ENCODE data around the gene ZNF536. TPM values are rescaled to one million over a fixed set of nuclear protein-coding genes. Genes with fewer than 3 reads are reported as not detected.

The ZNF536 gene
- total RNA-seq, 4 donors from 2014 or later: 4.3 to 7.6 (median 5.5) TPM

GRCh38 chr19:30364866-30365800, 7.1 kb upstream of the ZNF536 start:
- H3K27me3 ChIP-seq: peaks cover 34% of the 10 kb centered on the region
- no peaks in the 10 kb centered on the region for H3K4me1 ChIP-seq
- TF ChIP-seq POLR2AphosphoS5 (IDR thresholded peaks at IDR 0.05) (peak; percentile 27), EP300 (IDR thresholded peaks at IDR 0.05) (no peak), POLR2A (IDR thresholded peaks at IDR 0.05) (no peak)
- TF ChIP-seq, protein P1, sequence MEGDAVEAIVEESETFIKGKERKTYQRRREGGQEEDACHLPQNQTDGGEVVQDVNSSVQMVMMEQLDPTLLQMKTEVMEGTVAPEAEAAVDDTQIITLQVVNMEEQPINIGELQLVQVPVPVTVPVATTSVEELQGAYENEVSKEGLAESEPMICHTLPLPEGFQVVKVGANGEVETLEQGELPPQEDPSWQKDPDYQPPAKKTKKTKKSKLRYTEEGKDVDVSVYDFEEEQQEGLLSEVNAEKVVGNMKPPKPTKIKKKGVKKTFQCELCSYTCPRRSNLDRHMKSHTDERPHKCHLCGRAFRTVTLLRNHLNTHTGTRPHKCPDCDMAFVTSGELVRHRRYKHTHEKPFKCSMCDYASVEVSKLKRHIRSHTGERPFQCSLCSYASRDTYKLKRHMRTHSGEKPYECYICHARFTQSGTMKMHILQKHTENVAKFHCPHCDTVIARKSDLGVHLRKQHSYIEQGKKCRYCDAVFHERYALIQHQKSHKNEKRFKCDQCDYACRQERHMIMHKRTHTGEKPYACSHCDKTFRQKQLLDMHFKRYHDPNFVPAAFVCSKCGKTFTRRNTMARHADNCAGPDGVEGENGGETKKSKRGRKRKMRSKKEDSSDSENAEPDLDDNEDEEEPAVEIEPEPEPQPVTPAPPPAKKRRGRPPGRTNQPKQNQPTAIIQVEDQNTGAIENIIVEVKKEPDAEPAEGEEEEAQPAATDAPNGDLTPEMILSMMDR (IDR thresholded peaks at IDR 0.05): no peak
- no peak for ATAC-seq
- no peaks in the 10 kb centered on the region for H3K9me3 ChIP-seq
- H3K36me3 ChIP-seq: no peaks in the 10 kb centered on the region
- no peak overlapping the region for H3K27ac ChIP-seq
- WGBS, 2 donors (ENCODE audit: low coverage in 1 of 2): 46 to 68% methylated on average over 6 to 8 of the region's 10 CpGs
- H3K4me3 ChIP-seq: no peak overlapping the region

GRCh38 chr19:30366282-30366681, 5.9 kb upstream of the ZNF536 start:
- no peak for ATAC-seq
- TF ChIP-seq, protein P1 (IDR thresholded peaks at IDR 0.05): no peak
- no peak for TF ChIP-seq POLR2A (IDR thresholded peaks at IDR 0.05)
- TF ChIP-seq EP300 (IDR thresholded peaks at IDR 0.05): no peak
- TF ChIP-seq POLR2AphosphoS5 (IDR thresholded peaks at IDR 0.05): no peak

GRCh38 chr19:30367006-30367405, 5.2 kb upstream of the ZNF536 start:
- 55 to 57% methylated on average over 3 to 7 of the region's 7 CpGs for WGBS, 2 donors (ENCODE audit: low coverage in 1 of 2)
- Histone ChIP-seq H3K27me3 (peaks cover 41% of the 10 kb centered on the region), H3K4me3 (no peak overlapping the region), H3K9me3 (no peaks in the 10 kb centered on the region), H3K36me3 (no peaks in the 10 kb centered on the region), H3K27ac (no peak overlapping the region), H3K4me1 (no peaks in the 10 kb centered on the region)
- no peak for ATAC-seq
- TF ChIP-seq, protein P1 (IDR thresholded peaks at IDR 0.05): no peak
- TF ChIP-seq POLR2AphosphoS5 (IDR thresholded peaks at IDR 0.05): no peak
- no peak for TF ChIP-seq POLR2A (IDR thresholded peaks at IDR 0.05)
- no peak for TF ChIP-seq EP300 (IDR thresholded peaks at IDR 0.05)

More at GRCh38 chr19:30366282-30366681, 5.9 kb upstream of the ZNF536 start:
- no peaks in the 10 kb centered on the region for H3K9me3 ChIP-seq
- H3K36me3 ChIP-seq: no peaks in the 10 kb centered on the region
- H3K4me3 ChIP-seq: no peak overlapping the region
- H3K4me1 ChIP-seq: no peaks in the 10 kb centered on the region
- no peak overlapping the region for H3K27ac ChIP-seq
- H3K27me3 ChIP-seq: peaks cover 39% of the 10 kb centered on the region
- 0% methylated on average over 1 of the region's 1 CpG; no CpG with 5 or more reads in 1 of the 2 donors for WGBS, 2 donors (ENCODE audit: low coverage in 1 of 2)

GRCh38 chr19:30367421-30367820, 4.8 kb upstream of the ZNF536 start:
- 100% methylated on average over 1 of the region's 9 CpGs; no CpG with 5 or more reads in 1 of the 2 donors for WGBS, 2 donors (ENCODE audit: low coverage in 1 of 2)
- Histone ChIP-seq H3K27ac (no peak overlapping the region), H3K36me3 (no peaks in the 10 kb centered on the region), H3K27me3 (peaks cover 45% of the 10 kb centered on the region), H3K4me3 (no peak overlapping the region), H3K4me1 (no peaks in the 10 kb centered on the region), H3K9me3 (no peaks in the 10 kb centered on the region)
- ATAC-seq: no peak
- TF ChIP-seq POLR2AphosphoS5 (IDR thresholded peaks at IDR 0.05): no peak
- TF ChIP-seq POLR2A (IDR thresholded peaks at IDR 0.05): no peak
- TF ChIP-seq, protein P1 (IDR thresholded peaks at IDR 0.05): no peak
- TF ChIP-seq EP300 (IDR thresholded peaks at IDR 0.05): no peak
